Body of pancreas (tissue), 4 donors: ENCODE results near the gene GJA4.
"Not testable (repeated sequence)": the region's sequence is repeated elsewhere in the genome, so short reads cannot be mapped to it uniquely, and the experiment has no call there.

Source experiments
- CTCF ChIP-seq, 7 experiments: fragments of 450-650 bp in 4 of 7; fragments of 200-600 bp in 3 of 7; sonication (generic) in 3 of 7; IDR thresholded peaks; one replicate each; pipeline ENCODE4 v1.5.1; 2016 to 2019; ENCODE audit warnings: antibody characterized with exemption in 7 of 7
- POLR2A ChIP-seq, 3 donors: fragments of 450-650 bp; IDR thresholded peaks; one replicate each; pipeline ENCODE4 v1.6.1; 2016; ENCODE audit warnings: antibody characterized with exemption in 3 of 3, mild to moderate bottlenecking in 2 of 3

- TF ChIP-seq POLR2A, CTCF (IDR thresholded peaks at IDR 0.05): not testable (repeated sequence)
These were observed 26.1 kb downstream of the GJA4 start for GRCh38 chr1:34818862-34819261.
